GM12878 (cell line): Measurements from ENCODE around the gene CCL4. TPM values are rescaled to one million over a fixed set of nuclear protein-coding genes. Genes with fewer than 3 reads are reported as not detected.

ENCODE experiments used
- CHD2 ChIP-seq: IDR thresholded peaks from 2 replicates; pipeline ENCODE4 v1.6.1; 2011; ENCODE audit warnings: low read depth, low read length, improper control_type of control experiment, borderline replicate concordance
- DPF2 ChIP-seq: fragments of 450-650 bp; IDR thresholded peaks from 2 replicates; pipeline ENCODE4 v1.6.1; 2017; ENCODE audit warnings: mild to moderate bottlenecking
- EED ChIP-seq: sonication (generic); IDR thresholded peaks from 2 replicates; pipeline ENCODE4 v1.6.1; 2016; ENCODE audit warnings: antibody characterized with exemption, low read depth
- EGR1 ChIP-seq, 2 experiments: IDR thresholded peaks; 1 replicate in 1 of 2; 2 replicates in 1 of 2; pipeline ENCODE4 v1.6.1; 2011 to 2012; ENCODE audit warnings: low read depth in 2 of 2, low read length in 2 of 2, borderline replicate concordance in 1 of 2, mild to moderate bottlenecking in 1 of 2, moderate library complexity in 1 of 2
- FOXM1 ChIP-seq: IDR thresholded peaks from 2 replicates; pipeline ENCODE4 v1.6.1; 2012; ENCODE audit warnings: low read depth, mild to moderate bottlenecking, inconsistent platforms, low read length, moderate library complexity
- KLF5 ChIP-seq: fragments of 450-650 bp; IDR thresholded peaks from 2 replicates; pipeline ENCODE4 v1.6.1; 2014; ENCODE audit warnings: mild to moderate bottlenecking; ENCODE audit not compliant: partially characterized antibody
- MYB ChIP-seq: fragments of 150-350 bp; IDR thresholded peaks from 2 replicates; pipeline ENCODE4 v1.6.1; 2014; ENCODE audit warnings: mild to moderate bottlenecking, low read depth, low read length, borderline replicate concordance
- NFYB ChIP-seq: IDR thresholded peaks from 2 replicates; pipeline ENCODE4 v1.6.1; 2011; ENCODE audit warnings: low read depth, mild to moderate bottlenecking, low read length, improper control_type of control experiment, moderate library complexity; ENCODE audit not compliant: insufficient read depth
- NRF1 ChIP-seq: conservative IDR thresholded peaks from 2 replicates; pipeline ENCODE4 v1.6.1; 2011; ENCODE audit warnings: mild to moderate bottlenecking, low read depth, low read length, improper control_type of control experiment
- PKNOX1 ChIP-seq: fragments of 450-650 bp; IDR thresholded peaks from 2 replicates; pipeline ENCODE4 v1.6.1; 2016; ENCODE audit warnings: mild to moderate bottlenecking
- POLR2A ChIP-seq: IDR thresholded peaks from 2 replicates; pipeline ENCODE4 v1.6.1; 2011; ENCODE audit warnings: low read depth, mild to moderate bottlenecking, low read length
- POU2F2 ChIP-seq: IDR thresholded peaks from 3 replicates; pipeline ENCODE4 v1.6.1; 2011; ENCODE audit warnings: low read depth, mild to moderate bottlenecking, low read length, borderline replicate concordance
- RAD21 ChIP-seq: IDR thresholded peaks from 2 replicates; pipeline ENCODE4 v1.6.1; 2011; ENCODE audit warnings: mild to moderate bottlenecking, low read depth, low read length, moderate library complexity; ENCODE audit not compliant: insufficient read depth
- SMAD5 ChIP-seq: IDR thresholded peaks from 2 replicates; pipeline ENCODE4 v1.6.1; 2016; ENCODE audit warnings: antibody characterized with exemption, low read depth
- SMARCA5 ChIP-seq: fragments of 450-650 bp; IDR thresholded peaks from 2 replicates; pipeline ENCODE4 v1.6.1; 2017; ENCODE audit warnings: mild to moderate bottlenecking
- SPI1 ChIP-seq: IDR thresholded peaks from 2 replicates; pipeline ENCODE4 v1.6.1; 2011; ENCODE audit warnings: low read depth, mild to moderate bottlenecking, low read length, moderate library complexity, borderline replicate concordance; ENCODE audit not compliant: insufficient read depth
- STAT3 ChIP-seq: IDR thresholded peaks from 2 replicates; pipeline ENCODE4 v1.6.1; 2011; ENCODE audit warnings: low read depth, low read length, improper control_type of control experiment
- WRNIP1 ChIP-seq: IDR thresholded peaks from 2 replicates; pipeline ENCODE4 v1.6.1; 2011; ENCODE audit warnings: low read depth, low read length, improper control_type of control experiment, borderline replicate concordance
- YY1 ChIP-seq: IDR thresholded peaks from 2 replicates; pipeline ENCODE4 v1.6.1; 2011; ENCODE audit warnings: low read depth, mild to moderate bottlenecking, low read length
- ZNF384 ChIP-seq: IDR thresholded peaks from 2 replicates; pipeline ENCODE4 v1.6.1; 2012; ENCODE audit warnings: low read depth, mild to moderate bottlenecking, low read length, improper control_type of control experiment, borderline replicate concordance
- polyA plus RNA-seq, 11 experiments: library from polyadenylated mRNA; depleted of rRNA in 4 of 11; unstranded in 6 of 11; stranded (reverse) in 5 of 11; fragments of >200 nt; fragmentation: Nextera tagmentation in 4 of 11; fragmentation: Illumina TruSeq in 1 of 11; extraction: Ambion mirVana in 4 of 11; extraction: Trizol in 1 of 11; gene quantifications; 1 replicate in 1 of 11; 2 replicates in 10 of 11; pipeline versions ENCODE4 v1.2.1 to v1.2.3, GENCODE V29; 2011 to 2016; ENCODE audit warnings: inconsistent platforms in 2 of 11, missing spikeins in 2 of 11, low read depth in 1 of 11
- total RNA-seq, 4 experiments: library from RNA; depleted of rRNA in 3 of 4; stranded (reverse); fragments of >200 nt in 3 of 4; fragmentation: Illumina TruSeq in 1 of 4; extraction: Trizol in 1 of 4; gene quantifications; 2 replicates each; pipeline versions ENCODE4 v1.2.1 to v1.2.3, GENCODE V29; 2013 to 2021
- TF ChIP-seq, protein P1 (sequence below): IDR thresholded peaks from 2 replicates; pipeline ENCODE4 v1.6.1; 2011; ENCODE audit warnings: low read depth, low read length, improper control_type of control experiment, borderline replicate concordance
- TF ChIP-seq, protein P2 (sequence below): IDR thresholded peaks from 2 replicates; pipeline ENCODE4 v1.6.1; 2011; ENCODE audit warnings: borderline replicate concordance, low read depth, mild to moderate bottlenecking, moderate library complexity, mixed read lengths, low read length; ENCODE audit not compliant: insufficient read depth; ENCODE audit errors: extremely low read length
- TF ChIP-seq, protein P3 (sequence below), 3 experiments: IDR thresholded peaks in 2 of 3; conservative IDR thresholded peaks in 1 of 3; 2 replicates each; pipeline ENCODE4 v1.5.1; 2011; ENCODE audit warnings: low read depth in 3 of 3, low read length in 3 of 3, mild to moderate bottlenecking in 3 of 3, control low read depth in 2 of 3, moderate library complexity in 2 of 3, inconsistent platforms in 1 of 3, mixed read lengths in 1 of 3; ENCODE audit not compliant: control insufficient read depth in 2 of 3, insufficient read depth in 1 of 3; ENCODE audit errors: extremely low read depth in 1 of 3

Gene CCL4
- total and polyA plus RNA-seq, 10 of the 15 experiments (the other 5 are each of a cell fraction or from before 2014, with no cell fraction given): 18.7 to 741 (median 79.4) TPM

DNA sequence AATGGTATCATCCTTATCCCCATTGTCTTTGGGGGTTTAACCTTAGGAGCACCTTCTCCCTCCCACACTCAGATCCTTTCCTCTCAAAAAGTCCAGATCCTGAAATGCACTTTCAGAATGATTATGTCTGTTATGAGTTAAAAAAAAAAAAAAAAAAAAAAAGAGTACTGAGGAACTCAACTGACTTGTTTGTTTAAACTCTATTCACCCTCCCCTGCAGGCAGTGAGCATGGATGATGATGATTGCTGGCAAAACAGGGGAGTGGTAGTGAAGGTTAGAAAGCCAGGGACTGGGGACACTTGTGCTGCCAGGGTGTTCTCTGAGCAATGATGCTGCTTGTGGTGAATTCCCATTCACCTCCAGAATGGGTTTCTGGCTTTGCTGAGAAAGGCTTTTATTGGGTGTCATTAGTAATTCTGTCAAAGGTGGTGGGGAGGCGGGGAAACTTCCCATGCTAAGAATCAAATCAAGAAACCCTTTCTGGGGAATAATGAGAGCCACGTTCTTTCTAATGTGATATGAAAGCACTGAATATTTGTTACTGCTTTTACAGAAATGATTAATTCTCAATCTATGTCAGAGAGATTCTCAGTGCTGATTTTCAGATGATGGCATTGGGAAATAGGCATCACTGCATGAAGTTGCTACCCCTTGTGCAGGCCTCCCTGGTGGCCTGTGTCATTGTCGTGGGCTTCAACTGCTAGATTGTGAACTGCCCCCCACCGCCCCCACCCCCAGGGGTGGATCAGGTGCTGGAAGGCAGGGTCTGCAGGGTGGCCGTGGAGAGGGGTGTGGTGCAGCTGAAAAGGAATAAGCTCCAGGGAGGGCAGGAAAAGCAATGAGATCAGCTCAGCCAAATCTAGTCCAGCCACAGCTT lies 14.1 kb downstream of the CCL4 start (continued):
- TF ChIP-seq, protein P1, sequence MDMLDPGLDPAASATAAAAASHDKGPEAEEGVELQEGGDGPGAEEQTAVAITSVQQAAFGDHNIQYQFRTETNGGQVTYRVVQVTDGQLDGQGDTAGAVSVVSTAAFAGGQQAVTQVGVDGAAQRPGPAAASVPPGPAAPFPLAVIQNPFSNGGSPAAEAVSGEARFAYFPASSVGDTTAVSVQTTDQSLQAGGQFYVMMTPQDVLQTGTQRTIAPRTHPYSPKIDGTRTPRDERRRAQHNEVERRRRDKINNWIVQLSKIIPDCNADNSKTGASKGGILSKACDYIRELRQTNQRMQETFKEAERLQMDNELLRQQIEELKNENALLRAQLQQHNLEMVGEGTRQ: no peak
- TF ChIP-seq SMAD5 (no peak), EED (peak; percentile 73), SPI1 (peak; percentile 2; the same call in 1 of the 2 replicates), ZNF384 (peak; percentile 82), RAD21 (no peak), KLF5 (no peak), PKNOX1 (no peak; the same call in 1 of the 2 replicates), FOXM1 (0 out of 2 replicates have a peak, but pooled peaks have one; percentile 33), STAT3 (no peak), WRNIP1 (no peak), POLR2A (no peak), MYB (no peak), SMARCA5 (no peak; the same call in 1 of the 2 replicates), DPF2 (no peak), NFYB (no peak), YY1 (no peak), POU2F2 (no peak), NRF1 (no peak), EGR1 (IDR thresholded peaks at IDR 0.05; ENCODE audit: borderline replicate concordance in 1 of 2, low read depth in 2 of 2, low read length in 2 of 2) (0 out of 3 replicates have a peak, but pooled peaks of 1 of the 2 experiments have one; percentile 4), CHD2 (no peak)
- TF ChIP-seq, protein P2, sequence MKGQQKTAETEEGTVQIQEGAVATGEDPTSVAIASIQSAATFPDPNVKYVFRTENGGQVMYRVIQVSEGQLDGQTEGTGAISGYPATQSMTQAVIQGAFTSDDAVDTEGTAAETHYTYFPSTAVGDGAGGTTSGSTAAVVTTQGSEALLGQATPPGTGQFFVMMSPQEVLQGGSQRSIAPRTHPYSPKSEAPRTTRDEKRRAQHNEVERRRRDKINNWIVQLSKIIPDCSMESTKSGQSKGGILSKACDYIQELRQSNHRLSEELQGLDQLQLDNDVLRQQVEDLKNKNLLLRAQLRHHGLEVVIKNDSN: no peak
- TF ChIP-seq, protein P3, sequence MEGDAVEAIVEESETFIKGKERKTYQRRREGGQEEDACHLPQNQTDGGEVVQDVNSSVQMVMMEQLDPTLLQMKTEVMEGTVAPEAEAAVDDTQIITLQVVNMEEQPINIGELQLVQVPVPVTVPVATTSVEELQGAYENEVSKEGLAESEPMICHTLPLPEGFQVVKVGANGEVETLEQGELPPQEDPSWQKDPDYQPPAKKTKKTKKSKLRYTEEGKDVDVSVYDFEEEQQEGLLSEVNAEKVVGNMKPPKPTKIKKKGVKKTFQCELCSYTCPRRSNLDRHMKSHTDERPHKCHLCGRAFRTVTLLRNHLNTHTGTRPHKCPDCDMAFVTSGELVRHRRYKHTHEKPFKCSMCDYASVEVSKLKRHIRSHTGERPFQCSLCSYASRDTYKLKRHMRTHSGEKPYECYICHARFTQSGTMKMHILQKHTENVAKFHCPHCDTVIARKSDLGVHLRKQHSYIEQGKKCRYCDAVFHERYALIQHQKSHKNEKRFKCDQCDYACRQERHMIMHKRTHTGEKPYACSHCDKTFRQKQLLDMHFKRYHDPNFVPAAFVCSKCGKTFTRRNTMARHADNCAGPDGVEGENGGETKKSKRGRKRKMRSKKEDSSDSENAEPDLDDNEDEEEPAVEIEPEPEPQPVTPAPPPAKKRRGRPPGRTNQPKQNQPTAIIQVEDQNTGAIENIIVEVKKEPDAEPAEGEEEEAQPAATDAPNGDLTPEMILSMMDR (IDR thresholded peaks at IDR 0.05 in 2 of 3, conservative IDR thresholded peaks at IDR 0.05 in 1 of 3; ENCODE audit: control insufficient read depth in 2 of 3, extremely low read depth in 1 of 3, insufficient read depth in 1 of 3, low read depth in 3 of 3, low read length in 3 of 3): no peak
